Keratinocyte (primary cell): ENCODE measurements around the gene SERTAD4. TPM values are rescaled to one million over a fixed set of nuclear protein-coding genes. Genes with fewer than 3 reads are reported as not detected.

ENCODE experiments used
- DNase-seq: peaks from one replicate; pipeline ENCODE4 v3.0.0-alpha.2; 2011; ENCODE audit warnings: low read depth, missing footprints, low spot score
- FAIRE-seq: peaks from 2 replicates; lab custom pipeline; 2011; peaks lifted over from hg19 to GRCh38; lab: Jason Lieb, UNC
- H2AFZ ChIP-seq: 2 replicates; pipeline ENCODE4 v1.6.0; 2012; ENCODE audit warnings: low read length, control low read depth, inconsistent platforms; ENCODE audit not compliant: control insufficient read depth
- H3K27ac ChIP-seq: 2 replicates; pipeline ENCODE4 v1.5.1; 2011; ENCODE audit warnings: low read length; ENCODE audit not compliant: control insufficient read depth, insufficient read depth
- H3K27me3 ChIP-seq: 3 replicates; pipeline ENCODE4 v1.6.0; 2011; ENCODE audit warnings: low read length; ENCODE audit not compliant: control insufficient read depth, insufficient read depth; ENCODE audit errors: extremely low read depth
- H3K36me3 ChIP-seq, 2 experiments: 2 replicates in 1 of 2; 3 replicates in 1 of 2; pipeline ENCODE4 v1.5.1; 2011; ENCODE audit warnings: low read length in 2 of 2, mild to moderate bottlenecking in 1 of 2; ENCODE audit not compliant: control insufficient read depth in 2 of 2, insufficient read depth in 2 of 2; ENCODE audit errors: extremely low read depth in 1 of 2
- H3K4me1 ChIP-seq: 3 replicates; pipeline ENCODE4 v1.5.1; 2011; ENCODE audit warnings: low read length; ENCODE audit not compliant: control insufficient read depth, insufficient read depth; ENCODE audit errors: extremely low read depth
- H3K4me2 ChIP-seq: 3 replicates; pipeline ENCODE4 v1.6.0; 2011; ENCODE audit warnings: low read depth, low read length; ENCODE audit not compliant: control insufficient read depth, insufficient read depth; ENCODE audit errors: extremely low read depth
- H3K4me3 ChIP-seq, 3 experiments: fragments of 200-600 bp in 1 of 3; sonication (generic) in 1 of 3; 2 replicates in 2 of 3; 3 replicates in 1 of 3; pipeline ENCODE4 v1.5.1; 2011 to 2016; ENCODE audit warnings: low read length in 3 of 3, mild to moderate bottlenecking in 3 of 3, control low read depth in 2 of 3, inconsistent platforms in 1 of 3, low read depth in 1 of 3, mixed read lengths in 1 of 3, mixed run types in 1 of 3, moderate library complexity in 1 of 3; ENCODE audit not compliant: control insufficient read depth in 2 of 3, insufficient read depth in 2 of 3; ENCODE audit errors: extremely low read depth in 1 of 3
- H3K79me2 ChIP-seq: 2 replicates; pipeline ENCODE4 v1.6.0; 2012; ENCODE audit warnings: low read length; ENCODE audit not compliant: control insufficient read depth, insufficient read depth
- H3K9ac ChIP-seq: 3 replicates; pipeline ENCODE4 v1.6.0; 2011; ENCODE audit warnings: low read length; ENCODE audit not compliant: control insufficient read depth, insufficient read depth; ENCODE audit errors: extremely low read depth
- H3K9me1 ChIP-seq: 3 replicates; pipeline ENCODE4 v1.6.0; 2011; ENCODE audit warnings: low read length; ENCODE audit not compliant: control insufficient read depth, insufficient read depth; ENCODE audit errors: extremely low read depth
- H3K9me3 ChIP-seq: 2 replicates; pipeline ENCODE4 v1.5.1; 2012; ENCODE audit warnings: low read depth, low read length; ENCODE audit not compliant: control insufficient read depth
- H4K20me1 ChIP-seq: 3 replicates; pipeline ENCODE4 v1.6.0; 2011; ENCODE audit warnings: low read length; ENCODE audit not compliant: control insufficient read depth, insufficient read depth; ENCODE audit errors: extremely low read depth
- CTCF ChIP-seq, 3 experiments: IDR thresholded peaks in 1 of 3; conservative IDR thresholded peaks in 1 of 3; optimal IDR thresholded peaks in 1 of 3; 2 replicates in 2 of 3; 3 replicates in 1 of 3; pipeline versions ENCODE3 to v1.5.1; 2011; ENCODE audit warnings: low read length in 3 of 3, mild to moderate bottlenecking in 3 of 3, moderate library complexity in 2 of 3, control low read depth in 1 of 3, inconsistent platforms in 1 of 3; ENCODE audit not compliant: insufficient read depth in 2 of 3; ENCODE audit errors: extremely low read depth in 1 of 3
- EZH2 ChIP-seq: IDR thresholded peaks from one replicate; pipeline ENCODE4 v1.6.1; 2012; ENCODE audit warnings: inconsistent platforms, mild to moderate bottlenecking, low read length, moderate library complexity
- dilution Hi-C: fragments of 300-500 bp; cut with MboI; formaldehyde crosslinking; loops from one replicate; pipeline ENCODE4 v1.7.0; 2020; ENCODE audit warnings: low sequenced_read_pairs; ENCODE audit not compliant: extremely low pct_ligation_motif_present
- polyA plus RNA-seq, 5 experiments: library from polyadenylated mRNA; depleted of rRNA in 3 of 5; stranded (reverse) in 3 of 5; stranded (forward) in 1 of 5; unstranded in 1 of 5; fragments of >200 nt; gene quantifications; 1 replicate in 1 of 5; 2 replicates in 3 of 5; 3 replicates in 1 of 5; pipeline versions ENCODE4 v1.2.1 to v1.2.3, GENCODE V29; 2011 to 2012; ENCODE audit warnings: missing spikeins in 2 of 5, low read depth in 1 of 5, low replicate concordance in 1 of 5

The SERTAD4 gene
- polyA plus RNA-seq, 1 donor (not counting 4 experiments of a cell fraction or from before 2014, with no cell fraction given): 3.4 TPM

GRCh38 chr1:210207597-210208450 is 24.8 kb upstream of the SERTAD4 start:
- no peaks in the 10 kb centered on the region for H3K4me1 ChIP-seq
- no peaks in the 10 kb centered on the region for H3K9me3 ChIP-seq
- dilution Hi-C loops: no loop called here
- H3K9me1 ChIP-seq: no peaks in the 10 kb centered on the region
- FAIRE-seq (no peak), DNase-seq (no peak)
- H2AFZ ChIP-seq: no peak overlapping the region
- H3K27ac ChIP-seq: no peak overlapping the region
- no peak overlapping the region for H3K9ac ChIP-seq
- H4K20me1 ChIP-seq: no peaks in the 10 kb centered on the region
- H3K79me2 ChIP-seq: no peaks in the 10 kb centered on the region
- H3K27me3 ChIP-seq: no peaks in the 10 kb centered on the region
- no peak overlapping the region for H3K4me2 ChIP-seq
- no peak for TF ChIP-seq CTCF (optimal IDR thresholded peaks at IDR 0.05 in 1 of 3, IDR thresholded peaks at IDR 0.05 in 1 of 3, conservative IDR thresholded peaks at IDR 0.05 in 1 of 3; ENCODE audit: extremely low read depth in 1 of 3, insufficient read depth in 2 of 3, low read length in 3 of 3)
- TF ChIP-seq EZH2: no peak
- H3K36me3 ChIP-seq: no peaks in the 10 kb centered on the region
- no peak overlapping the region for H3K4me3 ChIP-seq

GRCh38 chr1:210213335-210213734 is 19.3 kb upstream of the SERTAD4 start:
- DNase-seq: no peak
- Histone ChIP-seq H3K27me3 (no peaks in the 10 kb centered on the region), H2AFZ (no peak overlapping the region), H3K27ac (no peak overlapping the region), H3K4me2 (no peak overlapping the region), H3K36me3 (no peaks in the 10 kb centered on the region), H3K9ac (no peak overlapping the region), H3K9me1 (no peaks in the 10 kb centered on the region), H4K20me1 (no peaks in the 10 kb centered on the region), H3K4me3 (no peak overlapping the region), H3K9me3 (no peaks in the 10 kb centered on the region), H3K79me2 (no peaks in the 10 kb centered on the region), H3K4me1 (peaks cover 2% of the 10 kb centered on the region)
- no peak for FAIRE-seq
- dilution Hi-C loops: no loop called here
- TF ChIP-seq CTCF (optimal IDR thresholded peaks at IDR 0.05 in 1 of 3, IDR thresholded peaks at IDR 0.05 in 1 of 3, conservative IDR thresholded peaks at IDR 0.05 in 1 of 3; ENCODE audit: extremely low read depth in 1 of 3, insufficient read depth in 2 of 3, low read length in 3 of 3) (no peak), EZH2 (no peak)
